Muscle of back (tissue), 11 donors: ENCODE measurements around the gene HLA-DOA. TPM values are rescaled to one million over a fixed set of nuclear protein-coding genes. Genes with fewer than 3 reads are reported as not detected.

Source experiments
- DNase-seq, 3 donors: peaks; one replicate each; pipeline versions ENCODE4 v3.0.0 to v3.0.0-alpha.2; 2013
- polyA plus RNA-seq, 10 donors: library from polyadenylated mRNA; unstranded; fragments of 120-200 nt; gene quantifications; one replicate each; pipeline ENCODE4 v1.2.1, GENCODE V29; 2013; ENCODE audit not compliant: insufficient read length in 10 of 10

The HLA-DOA gene
- polyA plus RNA-seq, 10 donors, result 1.3 to 7.6 (median 3.3) TPM

DNA sequence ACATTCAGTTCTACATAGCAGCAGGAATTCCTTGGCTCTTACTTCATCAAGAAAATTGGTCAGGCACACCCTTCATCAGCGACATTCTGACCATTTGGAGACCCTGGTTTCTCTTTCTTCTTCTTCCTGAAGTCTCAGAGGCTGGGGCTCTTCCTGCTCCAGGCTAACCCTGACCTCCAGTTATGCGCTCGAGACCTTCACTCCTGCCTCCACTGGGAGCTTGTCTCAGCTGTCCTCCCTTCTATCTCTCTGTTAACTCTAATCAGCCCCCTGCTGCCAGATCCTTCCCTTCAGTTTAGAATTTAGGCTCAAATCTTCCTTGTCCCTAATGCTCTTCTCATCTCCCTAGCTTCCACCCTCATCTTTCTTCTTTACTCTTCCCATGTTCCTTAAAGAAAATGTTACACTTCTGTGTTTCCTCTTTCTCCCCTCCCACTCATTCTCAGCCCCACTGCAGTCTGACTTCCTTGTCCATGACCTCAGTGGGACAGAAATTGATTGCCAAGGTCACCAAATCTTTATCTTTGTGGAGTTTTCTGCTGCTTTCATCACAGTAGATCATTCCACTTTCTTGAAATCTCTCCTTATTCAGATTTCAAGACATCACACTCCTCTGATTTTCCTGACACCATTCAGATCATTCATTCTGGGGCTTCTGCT lies 8.4 kb upstream of the HLA-DOA start:
- no peak for DNase-seq

DNA sequence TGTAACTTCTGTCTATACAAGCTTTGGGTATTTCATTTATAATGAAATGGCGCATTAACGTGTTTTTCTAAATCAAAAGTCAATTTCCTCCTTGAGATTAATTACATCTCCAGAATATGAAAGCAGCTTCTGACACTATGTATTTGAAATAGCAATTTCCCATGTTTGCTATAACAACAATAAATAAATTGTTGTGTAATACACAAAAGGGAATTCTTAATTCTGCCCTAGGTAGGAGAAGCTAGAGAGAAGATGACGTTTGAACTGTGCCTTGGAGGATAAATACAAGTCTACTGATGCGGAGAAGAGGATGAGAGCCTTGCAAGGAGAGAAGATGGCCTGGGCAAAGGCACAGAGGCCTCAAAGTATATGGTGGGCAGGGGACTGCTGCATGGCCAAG lies 7.6 kb upstream of the HLA-DOA start:
- no peak for DNase-seq

GRCh38 chr6:33015798-33016197 lies 6.4 kb upstream of the HLA-DOA start:
- DNase-seq, result no peak

DNA sequence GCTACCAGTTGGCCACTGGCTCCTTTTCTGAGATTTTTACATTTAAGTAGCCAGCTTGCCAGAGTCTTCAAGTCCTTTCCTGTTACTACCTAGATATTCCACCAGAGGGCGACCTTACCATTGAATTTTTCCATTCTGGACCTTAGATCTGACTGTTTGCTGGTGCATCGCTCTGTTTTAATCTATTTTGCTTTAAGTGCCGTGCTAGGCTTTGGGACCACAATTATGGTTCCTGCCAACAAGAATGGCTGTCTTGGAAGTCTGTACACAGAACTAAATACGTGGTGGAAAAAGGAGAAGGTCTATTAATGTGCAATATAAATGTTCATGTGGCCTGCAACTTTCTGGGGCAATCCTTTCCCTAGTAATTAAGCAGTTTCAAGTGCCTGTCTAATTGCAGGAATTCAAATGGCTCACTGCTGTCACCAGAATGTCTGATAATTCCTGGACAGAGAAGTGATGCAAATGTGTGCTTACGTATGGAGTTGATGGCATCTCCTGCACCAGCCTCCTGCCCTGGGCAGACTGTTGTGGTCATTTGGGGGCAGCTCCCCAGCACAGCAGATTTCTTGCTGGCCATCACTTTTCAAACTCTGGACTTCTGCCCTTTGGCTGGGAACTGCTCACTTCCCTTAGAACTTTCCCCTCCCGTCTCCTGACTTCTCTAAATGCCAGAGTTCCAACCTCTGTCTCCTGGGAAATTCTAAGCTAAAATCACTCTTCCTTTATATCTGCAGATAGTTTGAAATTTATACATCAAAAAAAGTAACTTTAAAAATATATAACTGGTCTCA lies 5.6 kb upstream of the HLA-DOA start:
- peak; percentile 70 to 88 (median 83) for DNase-seq

GRCh38 chr6:33013608-33014007 lies 4.2 kb upstream of the HLA-DOA start:
- no peak for DNase-seq

- no peak for DNase-seq
These were observed 965 bp upstream of the HLA-DOA start for GRCh38 chr6:33010356-33010755.

DNA sequence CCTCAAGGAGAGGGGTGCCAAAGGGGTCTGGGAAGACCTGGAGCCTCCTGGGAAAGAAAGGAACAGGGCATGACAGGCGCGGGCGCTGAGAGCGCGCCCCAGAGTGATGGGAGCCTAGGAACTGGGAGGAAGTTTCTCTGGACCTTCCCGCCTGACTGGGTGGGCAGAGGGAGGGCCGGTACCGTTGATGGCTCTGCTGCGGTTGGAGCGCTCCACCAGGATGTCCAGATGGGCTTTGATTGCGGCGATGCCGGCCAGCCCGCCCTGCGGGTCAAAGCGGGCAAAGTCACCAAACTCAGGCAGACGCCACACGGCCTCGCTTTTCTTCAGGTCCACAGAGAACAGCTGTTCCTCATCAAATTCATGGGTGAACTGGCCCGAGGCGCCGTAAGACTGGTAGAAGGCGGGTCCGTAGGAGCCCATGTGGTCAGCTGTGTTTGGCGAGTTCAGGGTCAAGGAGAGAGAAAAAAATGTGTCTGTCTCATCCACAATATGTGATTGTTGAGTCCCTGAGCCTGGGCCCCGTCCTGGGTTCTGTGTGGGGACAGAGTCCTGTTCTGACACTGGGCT lies 1.5 kb downstream of the HLA-DOA start:
- no peak for DNase-seq

DNA sequence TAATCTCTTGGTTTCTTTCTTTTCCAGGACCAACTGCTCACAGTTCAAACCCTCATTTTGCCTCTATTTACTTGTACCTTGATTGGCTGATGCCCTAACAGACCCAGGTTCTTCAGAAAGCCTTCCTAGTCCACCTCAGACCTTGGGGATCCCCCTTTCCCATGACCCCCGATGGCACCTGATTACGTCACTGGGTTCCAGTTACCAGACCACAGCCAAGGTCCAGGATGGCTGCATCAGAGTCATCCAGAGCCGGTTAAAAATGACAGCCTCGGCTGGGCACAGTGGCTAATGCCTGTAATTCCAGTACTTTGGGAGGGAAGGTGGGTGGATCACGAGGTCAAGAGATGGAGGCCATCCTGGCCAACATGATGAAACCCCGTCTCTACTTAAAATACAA lies 4.5 kb downstream of the HLA-DOA start:
- DNase-seq, result no peak

DNA sequence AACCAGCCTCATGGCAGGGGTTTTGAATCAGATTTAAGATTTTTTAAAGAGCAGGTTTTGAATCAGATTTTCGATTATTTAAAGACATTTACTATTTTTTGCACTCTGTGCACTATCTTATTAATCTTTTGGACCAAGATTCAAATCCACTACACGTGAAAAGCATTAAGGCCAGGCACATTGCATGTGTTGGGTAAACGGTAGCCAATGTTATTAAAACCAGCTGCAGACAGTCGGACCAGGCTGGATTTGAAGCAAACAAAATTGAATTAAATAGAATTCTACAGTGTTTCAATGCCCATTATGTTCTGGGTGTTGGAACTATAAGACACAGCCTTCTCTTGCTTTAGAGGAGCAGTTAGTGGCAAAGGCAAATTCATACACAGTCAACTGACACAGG lies 7.7 kb downstream of the HLA-DOA start:
- no peak for DNase-seq

GRCh38 chr6:33000055-33000454 lies 9.3 kb downstream of the HLA-DOA start:
- DNase-seq, result no peak

- no peak for DNase-seq
These were observed 13.9 kb downstream of the HLA-DOA start for GRCh38 chr6:32995448-32995847.

DNA sequence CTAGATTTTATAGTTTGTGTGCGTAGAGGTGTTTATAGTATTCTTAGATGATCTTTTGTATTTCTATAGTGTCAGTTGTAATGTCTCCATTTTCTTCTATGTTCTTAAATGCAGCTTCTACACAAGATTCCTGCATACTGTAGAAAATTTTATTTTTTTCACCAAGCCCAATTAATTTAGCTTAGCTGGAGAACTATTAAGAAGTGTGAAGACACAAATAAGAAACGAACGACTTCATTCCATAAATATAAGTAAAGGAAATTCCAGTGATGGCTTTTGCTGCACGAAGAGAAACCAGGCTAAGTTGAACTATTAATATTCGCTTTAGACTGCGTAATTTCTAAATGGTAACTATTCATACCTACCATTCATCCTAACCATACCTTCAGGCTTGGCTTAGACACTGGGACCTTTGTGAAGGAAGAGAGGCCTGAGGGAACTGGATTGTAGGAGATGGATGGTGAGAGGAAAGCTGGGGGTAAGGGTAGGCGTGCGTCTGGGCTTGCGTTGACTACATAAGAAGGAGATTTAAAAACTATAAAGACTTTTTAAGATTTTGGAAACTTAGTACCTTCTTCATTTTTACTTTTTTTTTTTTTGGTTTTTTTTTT lies 15.9 kb downstream of the HLA-DOA start:
- DNase-seq, result no peak

DNA sequence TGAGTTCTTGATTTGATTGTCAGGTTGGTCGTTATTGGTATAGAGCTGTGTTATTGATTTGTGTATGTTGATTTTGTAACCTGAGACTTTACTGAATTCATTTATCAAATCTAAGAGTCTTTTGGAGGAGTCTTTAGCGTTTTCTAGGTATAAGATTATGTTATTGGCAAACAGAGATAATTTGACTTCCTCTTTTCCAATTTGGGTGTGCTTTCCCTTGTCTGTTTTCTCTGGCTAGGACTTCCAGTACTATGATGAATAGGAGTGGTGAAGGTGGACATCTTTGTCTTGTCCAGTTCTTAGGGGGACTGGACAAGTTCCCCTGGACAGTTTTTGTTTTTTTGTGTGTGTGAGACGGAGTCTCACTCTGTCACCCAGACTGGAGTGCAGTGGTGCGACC lies 17.4 kb downstream of the HLA-DOA start:
- DNase-seq, result no peak

DNA sequence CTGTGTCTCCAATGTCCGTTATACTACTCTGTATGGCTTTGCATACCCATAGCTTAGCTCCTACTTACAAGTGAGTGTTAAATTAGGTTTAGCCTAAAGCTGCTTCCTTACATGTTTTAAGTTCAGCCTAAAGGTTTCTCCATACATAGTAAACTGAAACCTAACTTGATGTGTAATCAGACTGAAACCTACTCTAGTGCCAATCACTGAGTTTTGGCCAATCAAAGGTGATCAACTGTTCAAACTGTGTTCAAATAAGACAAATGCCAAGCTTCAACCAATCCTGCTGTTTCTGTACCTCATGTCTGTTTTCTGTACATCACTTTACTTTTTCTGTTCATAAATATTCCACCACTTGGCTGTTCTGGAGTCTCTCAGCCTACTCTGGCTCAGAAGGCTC lies 20.0 kb downstream of the HLA-DOA start:
- no peak for DNase-seq

DNA sequence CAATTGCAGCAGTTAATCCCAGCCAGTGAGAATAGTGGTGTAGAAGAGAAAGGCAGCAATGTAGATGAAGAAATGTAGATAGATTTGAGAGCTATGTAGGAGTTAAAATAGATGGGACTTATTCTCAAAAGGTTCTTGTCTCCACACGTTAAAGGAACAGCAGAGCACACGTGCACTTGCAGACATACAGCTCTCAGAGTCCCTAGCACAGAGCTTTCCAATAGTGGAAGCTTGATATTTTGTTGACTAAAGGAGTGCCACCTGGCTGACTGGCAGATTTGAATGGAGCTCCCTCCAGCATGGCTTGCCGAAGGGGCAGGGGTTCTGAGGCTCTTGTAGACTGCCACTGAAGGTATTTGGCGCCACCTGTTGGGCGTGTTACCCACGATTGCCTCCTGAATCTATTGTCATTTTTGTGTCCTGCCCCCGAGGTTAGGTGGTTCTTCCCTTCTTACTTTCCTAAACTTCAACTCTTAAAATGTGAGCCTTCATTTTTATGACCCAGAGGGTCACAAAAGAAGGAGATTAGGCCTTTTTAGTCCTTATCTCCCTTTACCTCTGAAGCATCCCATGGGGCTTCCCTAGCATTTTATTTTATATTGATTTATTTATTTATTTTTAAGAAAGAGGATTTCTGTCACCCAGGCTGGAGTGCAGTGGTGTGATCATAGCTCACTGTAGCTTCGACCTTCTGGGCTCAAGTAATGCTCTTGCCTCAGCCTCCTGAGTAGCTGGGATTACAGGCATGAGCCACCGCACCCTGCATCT lies 24.6 kb downstream of the HLA-DOA start:
- DNase-seq, result peak; percentile 71 to 88 (median 86)

DNA sequence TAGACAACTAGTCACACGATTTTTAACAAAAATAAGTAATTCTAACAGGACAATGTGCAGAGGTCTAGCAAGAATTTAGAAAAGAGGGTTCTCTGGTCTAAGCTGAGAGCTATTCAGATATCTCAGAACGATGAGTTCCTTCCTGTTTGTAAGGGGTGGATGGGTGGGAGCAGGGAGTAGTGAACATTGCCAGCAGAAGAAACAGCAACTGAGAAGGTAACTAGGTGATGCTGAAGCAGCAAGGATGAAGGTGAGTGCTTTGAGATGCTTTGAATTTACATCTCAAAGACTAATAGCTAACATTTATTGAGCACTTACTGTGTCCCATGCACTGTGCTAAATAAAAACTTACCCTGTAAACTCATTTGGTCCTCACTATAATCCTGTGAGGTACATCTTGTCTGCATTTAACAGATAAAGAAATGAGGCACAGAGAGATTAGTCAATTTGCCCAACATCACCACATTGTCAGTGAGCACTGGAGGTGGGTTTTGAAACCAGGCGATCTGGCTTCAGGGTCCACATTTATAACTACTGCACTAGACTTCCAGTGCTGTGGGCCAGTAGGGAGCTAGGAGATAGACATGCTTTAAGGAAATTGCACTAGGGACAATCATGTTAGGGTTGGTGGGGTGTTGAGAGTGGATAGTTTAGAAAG lies 25.3 kb downstream of the HLA-DOA start:
- DNase-seq, result no peak

GRCh38 chr6:32983493-32983848 lies 25.9 kb downstream of the HLA-DOA start:
- DNase-seq, result no peak

DNA sequence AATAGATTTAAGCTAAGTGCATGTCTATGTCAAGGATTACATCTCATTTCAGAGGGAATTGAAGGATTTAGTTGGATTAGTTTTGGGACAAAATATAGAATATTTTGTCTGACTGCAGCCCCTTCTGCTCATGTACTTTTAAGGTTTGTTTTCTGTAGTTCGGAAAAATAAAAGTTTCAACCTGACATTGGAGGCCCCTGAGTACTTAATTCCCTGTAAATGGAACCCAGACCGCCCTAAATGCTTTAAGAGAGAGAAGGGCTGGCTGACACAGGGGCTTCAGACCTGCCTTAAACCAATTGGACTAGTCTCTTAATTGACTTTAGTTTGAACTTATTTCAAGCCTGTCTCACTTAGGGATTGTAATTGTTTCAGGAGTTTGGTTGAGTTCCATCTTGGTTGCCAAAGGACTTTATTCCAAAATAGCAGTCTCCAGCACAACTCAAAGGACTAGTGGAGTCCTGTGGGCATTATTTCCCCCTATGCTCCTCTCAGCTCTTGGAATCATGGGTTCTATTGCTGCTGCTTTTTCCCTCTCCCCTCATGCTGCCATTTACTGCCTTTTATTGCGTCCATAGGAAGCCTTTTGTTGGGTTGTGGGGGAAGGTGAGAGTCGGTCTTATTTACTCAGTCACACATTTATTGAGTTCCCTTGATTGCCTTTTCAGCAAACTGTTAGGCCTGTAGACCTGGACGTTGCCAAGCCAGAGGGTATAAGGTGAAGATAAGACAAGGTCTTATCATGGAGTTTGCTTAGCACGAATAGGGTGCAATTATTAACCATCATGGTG lies 26.5 kb downstream of the HLA-DOA start:
- no peak for DNase-seq

DNA sequence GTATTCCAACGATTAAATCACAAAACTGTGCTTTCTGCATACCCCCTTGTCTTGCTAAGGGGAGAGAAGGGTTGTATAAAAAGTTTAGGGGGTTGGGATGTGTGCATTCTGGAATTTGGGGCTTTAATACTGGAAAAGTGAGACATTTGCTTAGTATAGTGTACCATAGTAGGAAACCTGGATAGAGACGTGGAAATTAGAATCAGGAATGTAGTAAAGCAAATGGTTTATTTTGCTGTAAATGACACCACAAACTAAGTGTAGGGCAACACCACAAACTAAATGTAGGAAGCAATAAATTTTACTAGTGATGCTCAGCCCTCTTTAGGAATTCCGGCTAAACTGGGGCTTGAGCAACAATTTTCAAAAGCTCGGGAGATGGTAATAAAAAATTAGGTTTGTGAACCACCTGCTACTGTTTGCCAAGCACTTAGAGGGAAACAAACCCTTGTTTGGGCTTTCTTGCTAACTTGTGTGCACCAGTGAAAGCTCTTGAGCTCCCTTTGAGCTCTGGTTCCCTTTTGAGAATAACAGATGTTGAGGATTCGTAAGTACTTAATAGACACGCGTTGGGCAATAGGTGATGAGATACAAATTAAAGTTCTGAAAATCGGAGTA lies 27.2 kb downstream of the HLA-DOA start:
- DNase-seq, result no peak

DNA sequence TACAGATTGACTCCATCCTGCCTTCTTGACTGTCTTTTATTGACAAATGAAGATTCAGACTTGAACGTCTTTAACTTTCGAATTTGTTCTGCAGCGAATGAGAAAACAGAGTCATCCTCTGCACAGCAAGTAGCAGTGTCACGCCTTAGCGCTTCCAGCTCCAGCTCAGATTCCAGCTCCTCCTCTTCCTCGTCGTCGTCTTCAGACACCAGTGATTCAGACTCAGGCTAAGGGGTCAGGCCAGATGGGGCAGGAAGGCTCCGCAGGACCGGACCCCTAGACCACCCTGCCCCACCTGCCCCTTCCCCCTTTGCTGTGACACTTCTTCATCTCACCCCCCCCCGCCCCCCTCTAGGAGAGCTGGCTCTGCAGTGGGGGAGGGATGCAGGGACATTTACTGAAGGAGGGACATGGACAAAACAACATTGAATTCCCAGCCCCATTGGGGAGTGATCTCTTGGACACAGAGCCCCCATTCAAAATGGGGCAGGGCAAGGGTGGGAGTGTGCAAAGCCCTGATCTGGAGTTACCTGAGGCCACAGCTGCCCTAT lies 28.8 kb downstream of the HLA-DOA start:
- DNase-seq, result no peak
